CD8-positive, alpha-beta memory T cell (primary cell): ENCODE data around the gene DNMT3B. TPM values are rescaled to one million over a fixed set of nuclear protein-coding genes. Genes with fewer than 3 reads are reported as not detected.

Experiments
- CTCF ChIA-PET: fragments of 350-600 bp; sonication (Branson Sonifier 250); formaldehyde crosslinking; loops from one replicate; lab custom pipeline; 2021; ENCODE audit warnings: antibody characterized with exemption; lab: Charles Lee
- POLR2A ChIA-PET: fragments of 350-600 bp; sonication (Branson Sonifier 250); formaldehyde crosslinking; loops from one replicate; lab custom pipeline; 2021; ENCODE audit warnings: antibody characterized with exemption; lab: Charles Lee
- DNase-seq, 5 donors: peaks; one replicate each; pipeline versions ENCODE4 v3.0.0 to v3.0.0-alpha.2; 2020 to 2022; ENCODE audit warnings: mixed read lengths in 1 of 5
- H3K27ac ChIP-seq: one replicate; pipeline ENCODE4 v1.7.0; 2013; ENCODE audit warnings: low read depth, mild to moderate bottlenecking, low read length, moderate library complexity
- H3K27me3 ChIP-seq: 2 replicates; pipeline ENCODE4 v1.7.0; 2013; ENCODE audit warnings: low read length, mild to moderate bottlenecking; ENCODE audit not compliant: insufficient read depth, poor library complexity, severe bottlenecking
- H3K36me3 ChIP-seq: 2 replicates; pipeline ENCODE4 v1.7.0; 2013; ENCODE audit warnings: mild to moderate bottlenecking, low read length, moderate library complexity; ENCODE audit not compliant: insufficient read depth
- H3K4me1 ChIP-seq: 2 replicates; pipeline ENCODE4 v1.7.0; 2013; ENCODE audit warnings: mild to moderate bottlenecking, low read length, moderate library complexity; ENCODE audit not compliant: insufficient read depth
- H3K4me3 ChIP-seq: 2 replicates; pipeline ENCODE4 v1.7.0; 2013; ENCODE audit warnings: mild to moderate bottlenecking, low read length
- H3K9me3 ChIP-seq: 2 replicates; pipeline ENCODE4 v1.7.0; 2013; ENCODE audit warnings: mild to moderate bottlenecking, low read length
- H3K27ac Mint-ChIP-seq, 8 donors: one replicate each; pipeline ENCODE4 v1.8.0; 2020 to 2021; ENCODE audit warnings: mixed read lengths in 8 of 8, mild to moderate bottlenecking in 6 of 8, inconsistent platforms in 3 of 8, moderate library complexity in 3 of 8
- H3K27me3 Mint-ChIP-seq, 2 donors: one replicate each; pipeline ENCODE4 v1.8.0; 2020 to 2021; ENCODE audit warnings: mixed read lengths in 2 of 2, mild to moderate bottlenecking in 1 of 2, moderate library complexity in 1 of 2
- H3K36me3 Mint-ChIP-seq, 3 donors: one replicate each; pipeline ENCODE4 v1.8.0; 2020 to 2021; ENCODE audit warnings: mixed read lengths in 3 of 3, inconsistent platforms in 1 of 3, mild to moderate bottlenecking in 1 of 3
- H3K4me1 Mint-ChIP-seq, 3 donors: one replicate each; pipeline ENCODE4 v1.8.0; 2020 to 2021; ENCODE audit warnings: mixed read lengths in 3 of 3, inconsistent platforms in 1 of 3, mild to moderate bottlenecking in 1 of 3
- H3K4me3 Mint-ChIP-seq, 7 donors: one replicate each; pipeline ENCODE4 v1.8.0; 2020 to 2021; ENCODE audit warnings: mixed read lengths in 7 of 7, mild to moderate bottlenecking in 6 of 7, moderate library complexity in 4 of 7, inconsistent platforms in 2 of 7
- H3K9me3 Mint-ChIP-seq, 5 donors: one replicate each; pipeline ENCODE4 v1.8.0; 2020 to 2022; ENCODE audit warnings: mixed read lengths in 5 of 5, mild to moderate bottlenecking in 3 of 5, moderate library complexity in 2 of 5, inconsistent platforms in 1 of 5
- polyA plus RNA-seq: library from polyadenylated mRNA; unstranded; fragments of 300-500 nt; fragmentation: Illumina TruSeq; gene quantifications from one replicate; pipeline ENCODE4 v1.2.3, GENCODE V29; 2021
- total RNA-seq, 2 experiments: library from RNA; stranded (reverse); gene quantifications; one replicate each; pipeline ENCODE4 v1.2.3, GENCODE V29; 2021

The DNMT3B gene
- total and polyA plus RNA-seq, 3 experiments from 2014 or later = 0.22 to 1.4 (median 1.00) TPM

DNA sequence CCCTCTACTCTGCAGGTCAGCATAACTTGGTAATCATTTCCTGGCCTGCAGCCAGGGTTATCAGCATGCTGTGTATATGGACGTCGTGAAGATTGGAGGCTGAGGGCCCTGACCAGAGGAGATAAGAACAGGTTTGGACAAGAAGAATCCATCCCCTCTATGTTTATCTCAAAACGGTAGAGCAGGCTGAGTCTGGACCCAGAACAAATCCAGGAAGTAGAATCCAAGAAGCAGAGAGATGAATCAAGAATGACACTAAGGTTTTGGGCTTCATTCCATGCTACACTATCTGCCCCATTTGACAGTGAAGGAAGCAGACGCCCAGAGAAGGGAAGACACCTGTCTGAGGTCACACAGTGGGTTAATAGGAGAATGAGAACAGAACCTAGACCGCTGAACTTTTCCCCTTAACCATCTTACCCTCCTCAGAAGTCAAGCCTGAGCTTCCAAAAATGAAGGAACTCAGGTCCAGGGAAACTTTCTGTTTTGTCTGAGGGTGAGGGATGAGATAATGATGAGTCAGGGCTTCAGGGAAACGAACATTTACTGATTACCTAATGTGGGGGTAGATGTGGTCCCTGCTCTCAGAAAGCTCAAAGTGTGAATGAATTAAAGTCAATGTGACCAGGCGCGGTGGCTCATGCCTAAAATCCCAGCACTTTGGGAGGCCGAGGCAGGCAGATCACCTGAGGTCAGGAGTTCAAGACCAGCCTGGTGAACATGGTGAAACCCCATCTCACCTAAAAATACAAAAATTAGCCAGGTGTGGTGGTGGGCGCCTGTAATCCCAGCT is 9.5 kb upstream of the DNMT3B start:
- POLR2A ChIA-PET = interaction anchor here (0.5 kb wide), 1 partner anchor 692 kb away, joined by 4 read pairs; no protein-coding TSS in a partner anchor
- Mint-ChIP-seq H3K36me3 (no peaks in the 10 kb centered on the region), H3K27ac (no peak overlapping the region), H3K9me3 (no peaks in the 10 kb centered on the region), H3K4me3 (no peak overlapping the region), H3K27me3 (no peaks in the 10 kb centered on the region), H3K4me1 (no peaks in the 10 kb centered on the region)
- Histone ChIP-seq H3K4me1 (no peaks in the 10 kb centered on the region), H3K36me3 (no peaks in the 10 kb centered on the region), H3K27ac (peak overlapping the region; percentile 17), H3K9me3 (no peaks in the 10 kb centered on the region), H3K4me3 (no peak overlapping the region), H3K27me3 (no peaks in the 10 kb centered on the region)
- CTCF ChIA-PET = interaction anchor here (2.5 kb wide), 1 partner anchor 26 kb away, joined by 6 read pairs; no protein-coding TSS in a partner anchor
- DNase-seq = no peak

DNA sequence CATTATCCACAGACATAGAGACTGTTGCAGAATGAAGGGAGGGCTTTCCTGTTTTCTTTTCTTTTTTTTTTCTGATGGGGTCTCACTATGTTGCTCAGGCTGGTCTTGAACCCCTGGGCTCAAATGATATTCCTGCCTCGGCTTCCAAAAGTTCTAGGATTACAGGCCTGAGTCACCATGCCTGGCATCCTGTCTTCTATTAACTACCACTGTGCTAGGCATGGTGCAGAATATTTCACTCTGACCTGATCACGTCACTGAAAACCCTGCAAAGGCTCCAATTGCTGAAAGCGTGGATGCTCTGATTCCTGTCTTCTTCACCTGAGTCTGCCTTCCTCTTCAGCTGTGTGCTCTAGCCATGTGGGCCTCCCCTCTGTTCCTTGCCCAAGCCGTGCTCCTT is 8.5 kb upstream of the DNMT3B start:
- Mint-ChIP-seq H3K27ac (no peak overlapping the region), H3K27me3 (no peaks in the 10 kb centered on the region), H3K36me3 (no peaks in the 10 kb centered on the region), H3K9me3 (no peaks in the 10 kb centered on the region), H3K4me3 (peak overlapping the region in 1 of 7 donors; percentile 15), H3K4me1 (no peaks in the 10 kb centered on the region)
- Histone ChIP-seq H3K4me3 (no peak overlapping the region), H3K36me3 (no peaks in the 10 kb centered on the region), H3K4me1 (no peaks in the 10 kb centered on the region), H3K27me3 (no peaks in the 10 kb centered on the region), H3K9me3 (no peaks in the 10 kb centered on the region), H3K27ac (no peak overlapping the region)
- no peak for DNase-seq
- ChIA-PET CTCF (interaction anchor here (2.5 kb wide), 1 partner anchor 25 kb away, joined by 6 read pairs; no protein-coding TSS in a partner anchor), POLR2A (no interaction called here)

DNA sequence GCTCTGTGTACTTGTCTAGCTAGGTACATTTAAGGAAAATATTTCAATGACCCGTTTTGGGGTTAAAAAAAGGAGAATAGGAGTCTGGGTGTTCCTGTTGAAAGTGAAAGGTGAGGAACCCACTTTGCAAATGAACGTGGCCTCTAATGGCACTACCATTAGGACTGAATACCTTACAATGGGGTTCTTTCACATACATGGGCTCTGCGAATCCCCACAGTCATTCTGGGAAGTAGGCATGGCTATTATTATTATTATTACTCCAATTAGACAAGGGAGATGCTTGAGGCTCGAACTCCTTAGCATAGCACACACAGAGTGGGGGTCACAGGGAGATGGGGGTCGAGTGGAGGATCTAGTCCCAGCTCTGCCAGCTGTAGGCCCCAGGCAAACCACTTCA is 6.0 kb upstream of the DNMT3B start:
- Mint-ChIP-seq H3K9me3 (no peaks in the 10 kb centered on the region), H3K36me3 (no peaks in the 10 kb centered on the region), H3K27ac (no peak overlapping the region), H3K4me1 (peaks cover under 1 to 5% (median 2%) of the 10 kb centered on the region in 3 donors), H3K27me3 (peaks cover 0 to 1% of the 10 kb centered on the region in 2 donors), H3K4me3 (no peak overlapping the region)
- Histone ChIP-seq H3K4me3 (no peak overlapping the region), H3K36me3 (no peaks in the 10 kb centered on the region), H3K4me1 (no peaks in the 10 kb centered on the region), H3K27me3 (no peaks in the 10 kb centered on the region), H3K9me3 (no peaks in the 10 kb centered on the region), H3K27ac (no peak overlapping the region)
- ChIA-PET CTCF (interaction anchor here (1.3 kb wide), 1 partner anchor 22 kb away, joined by 6 read pairs; no protein-coding TSS in a partner anchor), POLR2A (no interaction called here)
- DNase-seq = no peak

DNA sequence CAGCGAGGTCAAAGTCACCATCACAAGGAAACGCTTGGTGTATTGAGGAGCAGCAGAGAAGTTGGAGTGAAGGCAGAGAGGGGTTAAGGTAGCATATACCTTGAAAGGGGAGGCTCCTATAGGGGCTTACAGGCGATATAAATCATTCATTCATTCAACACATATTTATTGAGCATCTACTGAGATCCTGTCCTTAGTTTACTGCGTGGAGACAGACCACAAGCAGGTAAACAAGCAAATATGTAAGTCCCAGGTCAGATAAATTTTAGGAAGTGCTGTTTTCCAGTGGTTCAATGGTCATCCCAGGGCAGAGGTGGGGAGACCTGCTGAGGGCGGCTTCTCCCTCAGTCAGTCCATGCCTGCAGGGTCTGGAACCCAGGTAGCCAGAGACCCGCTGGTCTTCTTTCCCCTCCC is 761 bp upstream of the DNMT3B start:
- H3K4me1 Mint-ChIP-seq = peaks cover 9 to 14% (median 12%) of the 10 kb centered on the region in 3 donors
- peaks cover 0 to 3% of the 10 kb centered on the region in 2 donors for H3K27me3 Mint-ChIP-seq
- ChIA-PET CTCF (interaction anchor here (1.0 kb wide), 1 partner anchor 17 kb away, joined by 3 read pairs; no protein-coding TSS in a partner anchor), POLR2A (no interaction called here)
- no peak for DNase-seq
- H3K4me1 ChIP-seq = peaks cover 12% of the 10 kb centered on the region
- H3K9me3 Mint-ChIP-seq = no peaks in the 10 kb centered on the region
- peak overlapping the region; percentile 79 to 89 (median 86) for H3K4me3 Mint-ChIP-seq
- no peaks in the 10 kb centered on the region for H3K36me3 ChIP-seq
- H3K9me3 ChIP-seq = no peaks in the 10 kb centered on the region
- H3K27me3 ChIP-seq = no peaks in the 10 kb centered on the region
- peak overlapping the region; percentile 65 for H3K4me3 ChIP-seq
- peak overlapping the region; percentile 21 for H3K27ac ChIP-seq
- peak overlapping the region in 4 of 8 donors; percentile 6 to 72 (median 54) for H3K27ac Mint-ChIP-seq
- peaks cover 0 to 1% (median 0%) of the 10 kb centered on the region in 3 donors for H3K36me3 Mint-ChIP-seq

DNA sequence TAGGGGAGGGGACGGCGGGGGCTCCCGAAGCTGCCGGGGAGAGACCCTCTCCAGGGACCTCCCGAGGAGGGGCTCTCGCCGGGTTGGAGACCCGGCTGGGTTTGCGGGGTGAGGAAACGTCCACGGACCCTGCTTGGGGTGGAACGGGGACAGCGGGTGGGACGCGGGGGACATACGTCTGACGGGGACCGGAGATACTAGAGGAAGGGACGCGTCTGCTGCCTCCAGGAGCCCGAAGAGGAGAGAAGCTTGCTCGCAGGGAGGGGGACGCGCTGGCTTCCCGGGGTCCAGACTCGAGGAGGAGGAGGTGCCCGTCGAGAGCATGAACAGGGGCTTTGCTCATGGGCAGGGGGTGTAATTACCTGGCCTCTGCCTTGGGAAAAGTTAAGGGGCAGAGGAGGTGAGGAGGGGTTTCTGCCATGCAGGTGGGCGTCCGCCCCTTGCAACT is 593 bp downstream of the DNMT3B start:
- Mint-ChIP-seq H3K9me3 (no peaks in the 10 kb centered on the region), H3K4me1 (peaks cover 9 to 14% (median 12%) of the 10 kb centered on the region in 3 donors), H3K4me3 (peak overlapping the region; percentile 78 to 94 (median 86)), H3K36me3 (peaks cover 0 to 1% (median 0%) of the 10 kb centered on the region in 3 donors), H3K27ac (peak overlapping the region in 1 of 8 donors; percentile 58), H3K27me3 (peaks cover 0 to 3% of the 10 kb centered on the region in 2 donors)
- Histone ChIP-seq H3K27me3 (no peaks in the 10 kb centered on the region), H3K27ac (peak overlapping the region; percentile 76), H3K36me3 (no peaks in the 10 kb centered on the region), H3K4me3 (peak overlapping the region; percentile 63), H3K4me1 (peaks cover 12% of the 10 kb centered on the region), H3K9me3 (no peaks in the 10 kb centered on the region)
- CTCF ChIA-PET = interaction anchor here (1.1 to 3.3 kb wide), 6 partner anchors 10 to 89 kb away, joined by 4 to 21 read pairs (median 5); partner anchors contain the start of gene C20orf203
- POLR2A ChIA-PET = interaction anchor here (0.8 to 2.2 kb wide), 2 partner anchors 16 to 20 kb away, joined by 3 to 9 read pairs; partner anchors contain the start of gene COMMD7
- DNase-seq = peak in 1 of 5 donors; percentile 22

DNA sequence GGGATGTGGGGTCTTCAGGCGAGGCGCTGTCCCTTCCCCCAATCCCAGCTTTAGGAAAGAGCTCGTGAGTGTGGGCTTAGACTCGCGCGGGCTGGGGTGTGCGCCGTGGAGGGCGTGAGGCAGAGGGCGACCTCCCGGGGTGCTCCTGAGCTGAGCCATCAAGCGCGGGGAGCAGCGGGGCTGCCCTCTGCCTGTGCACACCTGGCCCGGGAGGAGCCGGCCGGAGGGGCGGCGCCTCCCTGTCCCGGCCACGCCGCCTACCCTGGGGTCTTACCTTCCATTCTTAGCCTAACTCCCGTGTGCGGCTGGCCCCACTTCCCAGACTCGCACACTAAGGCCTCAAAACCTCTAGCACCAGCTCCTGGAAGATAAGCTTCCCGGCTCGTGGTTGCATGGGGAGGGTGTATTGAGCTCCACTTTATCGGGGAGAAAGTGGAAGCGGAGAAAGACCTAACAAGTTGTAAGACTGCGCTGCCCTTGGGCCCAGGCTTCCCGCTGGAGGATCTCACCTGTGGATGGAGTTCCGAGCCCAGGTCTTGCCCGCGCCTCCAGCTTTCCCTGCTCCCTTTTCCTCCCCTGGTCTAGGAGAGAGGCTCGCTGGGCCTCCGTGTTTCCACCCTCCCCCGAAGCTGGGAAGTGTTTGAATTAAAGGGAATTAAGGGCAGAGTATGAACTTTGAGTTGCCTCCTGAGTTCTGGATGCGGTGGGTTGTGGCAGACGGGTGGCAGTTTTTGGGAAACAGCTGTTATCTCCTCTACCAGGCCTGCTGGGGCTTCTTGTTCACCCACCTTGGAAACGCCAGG is 1.2 kb downstream of the DNMT3B start:
- H3K9me3 Mint-ChIP-seq = no peaks in the 10 kb centered on the region
- peaks cover 0 to 3% of the 10 kb centered on the region in 2 donors for H3K27me3 Mint-ChIP-seq
- POLR2A ChIA-PET = interaction anchor here (2.2 kb wide), 1 partner anchor 21 kb away, joined by 9 read pairs; the partner anchor contains the start of gene COMMD7
- CTCF ChIA-PET = interaction anchor here (1.1 to 3.3 kb wide), 6 partner anchors 9 to 89 kb away, joined by 4 to 21 read pairs (median 5); partner anchors contain the start of gene C20orf203
- H3K27me3 ChIP-seq = no peaks in the 10 kb centered on the region
- peak overlapping the region; percentile 76 for H3K27ac ChIP-seq
- peaks cover 0 to 1% (median 0%) of the 10 kb centered on the region in 3 donors for H3K36me3 Mint-ChIP-seq
- DNase-seq = no peak
- peak overlapping the region; percentile 78 to 94 (median 86) for H3K4me3 Mint-ChIP-seq
- peaks cover 9 to 14% (median 12%) of the 10 kb centered on the region in 3 donors for H3K4me1 Mint-ChIP-seq
- H3K4me1 ChIP-seq = peaks cover 12% of the 10 kb centered on the region
- no peaks in the 10 kb centered on the region for H3K36me3 ChIP-seq
- H3K4me3 ChIP-seq = peak overlapping the region; percentile 63
- H3K27ac Mint-ChIP-seq = peak overlapping the region in 3 of 8 donors; percentile 17 to 38 (median 33)
- no peaks in the 10 kb centered on the region for H3K9me3 ChIP-seq
